GM19438 (cell line): Measurements from ENCODE around the gene RNF227.
A peak's percentile ranks its signal among the peaks of the same experiment; 100 is the strongest.

Source experiments
- ATAC-seq: cut with Tn5 transposase; IDR thresholded peaks from one replicate; pipeline ENCODE4 v1.9.1; 2021; ENCODE audit warnings: low read depth; ENCODE audit not compliant: unreplicated experiment

Gene RNF227

GRCh38 chr17:7930841-7931631 is 14.9 kb upstream of the RNF227 start:
- peak; percentile 4 for ATAC-seq

- ATAC-seq: no peak
These were observed 13.3 kb upstream of the RNF227 start, which contains the start of gene KCNAB3 for GRCh38 chr17:7929158-7930023. Gene KCNAB3 (minus strand): TSS chr17:7929856. CDS start chr17:7929435, 421 bp downstream.

GRCh38 chr17:7927596-7927995 is 11.5 kb upstream of the RNF227 start:
- ATAC-seq: no peak

GRCh38 chr17:7922845-7923628 is 6.9 kb upstream of the RNF227 start:
- ATAC-seq: no peak

GRCh38 chr17:7922269-7922844 is 6.3 kb upstream of the RNF227 start:
- no peak for ATAC-seq

GRCh38 chr17:7916808-7917207 is 719 bp upstream of the RNF227 start:
- ATAC-seq: no peak

- ATAC-seq: no peak
These were observed 245 bp upstream of the RNF227 start for GRCh38 chr17:7916385-7916682.

GRCh38 chr17:7915179-7915610 is 894 bp downstream of the RNF227 start:
- ATAC-seq: no peak

- ATAC-seq: no peak
These were observed 3.1 kb downstream of the RNF227 start for GRCh38 chr17:7912927-7913524.

GRCh38 chr17:7911116-7911515 is 5.0 kb downstream of the RNF227 start:
- no peak for ATAC-seq

GRCh38 chr17:7910711-7911110 is 5.4 kb downstream of the RNF227 start:
- ATAC-seq: no peak

- ATAC-seq: no peak
These were observed 5.8 kb downstream of the RNF227 start for GRCh38 chr17:7910281-7910680.

GRCh38 chr17:7909089-7909488 is 7.0 kb downstream of the RNF227 start:
- no peak for ATAC-seq

- no peak for ATAC-seq
These were observed 12.7 kb downstream of the RNF227 start for GRCh38 chr17:7903154-7904103.

GRCh38 chr17:7897773-7898172 is 18.3 kb downstream of the RNF227 start:
- ATAC-seq: no peak

- no peak for ATAC-seq
These were observed 19.0 kb downstream of the RNF227 start for GRCh38 chr17:7897090-7897489.

- ATAC-seq: no peak
These were observed 21.2 kb downstream of the RNF227 start for GRCh38 chr17:7894866-7895265.

GRCh38 chr17:7894226-7894625 is 21.9 kb downstream of the RNF227 start:
- ATAC-seq: no peak
